ENCODE measurements around the gene NRP2.

The NRP2 gene

GRCh38 chr2:205659922-205660321 is 22.4 kb upstream of the NRP2 start:
- DNase-seq (ENCODE audit: low read depth) = no peak
- H3K4me3 ChIP-seq (ENCODE audit: low read length) = no peak overlapping the region
- TF ChIP-seq CTCF (conservative IDR thresholded peaks at IDR 0.05; ENCODE audit: low read length) = no peak

- DNase-seq (ENCODE audit: low read depth) = peak; percentile 99
- no peak overlapping the region for H3K4me3 ChIP-seq (ENCODE audit: low read length)
Observed at GRCh38 chr2:205660521-205661124, 21.7 kb upstream of the NRP2 start.

GRCh38 chr2:205661281-205661680 is 21.0 kb upstream of the NRP2 start:
- TF ChIP-seq CTCF (conservative IDR thresholded peaks at IDR 0.05; ENCODE audit: low read length) = no peak
- DNase-seq (ENCODE audit: low read depth) = no peak
- H3K4me3 ChIP-seq (ENCODE audit: low read length) = no peak overlapping the region

More at GRCh38 chr2:205660521-205661124, 21.7 kb upstream of the NRP2 start:
- TF ChIP-seq CTCF (conservative IDR thresholded peaks at IDR 0.05; ENCODE audit: low read length) = no peak

- DNase-seq (ENCODE audit: low read depth) = no peak
- TF ChIP-seq CTCF (conservative IDR thresholded peaks at IDR 0.05; ENCODE audit: low read length) = no peak
- no peak overlapping the region for H3K4me3 ChIP-seq (ENCODE audit: low read length)
Observed at GRCh38 chr2:205662206-205662965, 19.9 kb upstream of the NRP2 start.

GRCh38 chr2:205665791-205666190 is 16.5 kb upstream of the NRP2 start:
- no peak for DNase-seq (ENCODE audit: low read depth)
- H3K4me3 ChIP-seq (ENCODE audit: low read length) = no peak overlapping the region
- TF ChIP-seq CTCF (conservative IDR thresholded peaks at IDR 0.05; ENCODE audit: low read length) = no peak

- no peak for TF ChIP-seq CTCF (conservative IDR thresholded peaks at IDR 0.05; ENCODE audit: low read length)
- DNase-seq (ENCODE audit: low read depth) = no peak
Observed at GRCh38 chr2:205670292-205670691, 12.0 kb upstream of the NRP2 start.

GRCh38 chr2:205673312-205673711 is 9.0 kb upstream of the NRP2 start:
- no peak overlapping the region for H3K4me3 ChIP-seq (ENCODE audit: low read length)
- no peak for DNase-seq (ENCODE audit: low read depth)
- TF ChIP-seq CTCF (conservative IDR thresholded peaks at IDR 0.05; ENCODE audit: low read length) = no peak

More at GRCh38 chr2:205670292-205670691, 12.0 kb upstream of the NRP2 start:
- no peak overlapping the region for H3K4me3 ChIP-seq (ENCODE audit: low read length)
